ENCODE data around the gene ATP5ME. TPM values are rescaled to one million over a fixed set of nuclear protein-coding genes. Genes with fewer than 3 reads are reported as not detected.
"Not testable (repeated sequence)": the region's sequence is repeated elsewhere in the genome, so short reads cannot be mapped to it uniquely, and the experiment has no call there.

Gene ATP5ME
- total RNA-seq, 2 experiments from 2014 or later = 245 to 254 TPM

- ChIA-PET CTCF (no interaction called here), POLR2A (no interaction called here)
- Mint-ChIP-seq H3K27ac (no peak overlapping the region), H3K36me3 (peaks cover 2% of the 10 kb centered on the region), H3K9me3 (no peaks in the 10 kb centered on the region), H3K4me1 (ENCODE audit: low read depth) (peaks cover 9% of the 10 kb centered on the region), H3K4me3 (no peak overlapping the region), H3K27me3 (no peaks in the 10 kb centered on the region)
- intact Hi-C loops (cut with micrococcal nuclease) = no loop called here
- DNase-seq = no peak
These were observed 4.4 kb upstream of the ATP5ME start for GRCh38 chr4:678331-679103.

- Mint-ChIP-seq H3K27me3 (no peaks in the 10 kb centered on the region), H3K27ac (no peak overlapping the region), H3K36me3 (peaks cover 8% of the 10 kb centered on the region), H3K4me1 (ENCODE audit: low read depth) (peaks cover 16% of the 10 kb centered on the region), H3K9me3 (no peaks in the 10 kb centered on the region), H3K4me3 (no peak overlapping the region)
- DNase-seq = peak; percentile 57
- CTCF ChIA-PET = no interaction called here
- intact Hi-C loops (cut with micrococcal nuclease) = no loop called here
- POLR2A ChIA-PET = interaction anchor here (0.5 kb wide), 1 partner anchor 106 kb away, joined by 4 read pairs; no protein-coding TSS in a partner anchor
These were observed 3.6 kb upstream of the ATP5ME start for GRCh38 chr4:677431-678293.

GRCh38 chr4:676871-677235, 2.8 kb upstream of the ATP5ME start:
- Mint-ChIP-seq H3K27ac (no peak overlapping the region), H3K4me1 (ENCODE audit: low read depth) (peaks cover 16% of the 10 kb centered on the region), H3K4me3 (no peak overlapping the region), H3K36me3 (peaks cover 11% of the 10 kb centered on the region), H3K9me3 (no peaks in the 10 kb centered on the region), H3K27me3 (no peaks in the 10 kb centered on the region)
- intact Hi-C loops (cut with micrococcal nuclease) = no loop called here
- no peak for DNase-seq
- ChIA-PET CTCF (no interaction called here), POLR2A (no interaction called here)

GRCh38 chr4:675980-676870, 2.1 kb upstream of the ATP5ME start:
- CTCF ChIA-PET = interaction anchor here (1.1 kb wide), 1 partner anchor 8 kb away, joined by 3 read pairs; no protein-coding TSS in a partner anchor
- POLR2A ChIA-PET = no interaction called here
- H3K36me3 Mint-ChIP-seq = peaks cover 17% of the 10 kb centered on the region
- intact Hi-C loops (cut with micrococcal nuclease) = loop anchor here (2.0 kb wide), 3 partner anchors 73 to 339 kb away; partner anchors contain the start of genes PIGG, ZNF141 and ZNF721
- H3K4me1 Mint-ChIP-seq (ENCODE audit: low read depth) = peaks cover 16% of the 10 kb centered on the region
- no peak overlapping the region for H3K27ac Mint-ChIP-seq
- H3K4me3 Mint-ChIP-seq = peak overlapping the region; percentile 20
- no peak for DNase-seq
- H3K27me3 Mint-ChIP-seq = no peaks in the 10 kb centered on the region
- no peaks in the 10 kb centered on the region for H3K9me3 Mint-ChIP-seq

DNA sequence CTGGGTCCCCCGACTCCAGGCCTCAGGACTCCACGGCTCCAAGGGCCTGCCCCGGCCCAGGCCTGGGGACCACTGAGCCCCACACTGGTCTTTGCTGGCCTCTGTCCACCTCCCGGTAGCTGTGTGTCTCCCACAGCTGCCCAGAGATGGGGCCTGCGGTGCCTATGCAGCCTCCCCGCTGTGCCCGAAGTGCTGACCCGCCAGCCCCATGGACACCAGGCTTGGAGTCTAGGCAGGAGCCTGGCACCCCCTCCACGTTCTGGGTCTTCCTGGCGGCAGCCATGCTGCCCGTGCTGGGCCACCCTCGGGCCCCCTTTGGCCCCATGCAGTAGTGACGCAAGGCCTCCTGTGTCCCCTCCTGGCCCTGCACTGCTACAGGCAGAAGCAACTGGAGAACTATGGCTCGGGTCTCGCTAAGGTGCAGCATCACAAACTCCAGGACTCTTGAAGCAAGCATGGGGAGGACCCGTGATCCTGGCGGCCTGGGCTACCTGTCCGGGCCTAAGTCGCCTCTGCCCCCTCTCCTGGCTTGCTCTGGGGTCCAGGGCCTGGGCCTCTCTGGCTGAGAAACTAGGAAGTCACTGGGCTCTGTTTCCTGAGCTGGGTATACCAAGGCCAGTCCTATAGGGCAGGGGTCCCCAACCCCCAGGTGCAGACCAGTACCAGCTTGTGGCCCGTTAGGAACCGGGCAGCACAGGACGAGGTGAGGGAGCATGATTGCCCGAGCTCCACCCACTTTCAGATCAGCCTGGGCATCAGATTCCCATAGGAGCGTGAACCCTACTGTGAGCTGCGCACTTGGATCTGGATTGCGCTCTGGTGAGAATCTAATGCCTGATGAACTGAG, 1.2 kb upstream of the ATP5ME start:
- CTCF ChIA-PET = interaction anchor here (1.1 kb wide), 1 partner anchor 9 kb away, joined by 3 read pairs; no protein-coding TSS in a partner anchor
- no peaks in the 10 kb centered on the region for H3K9me3 Mint-ChIP-seq
- H3K4me3 Mint-ChIP-seq = peak overlapping the region; percentile 81
- H3K27me3 Mint-ChIP-seq = no peaks in the 10 kb centered on the region
- no peak for DNase-seq
- intact Hi-C loops (cut with micrococcal nuclease) = loop anchor here (2.0 kb wide), 3 partner anchors 72 to 338 kb away; partner anchors contain the start of genes PIGG, ZNF141 and ZNF721
- H3K36me3 Mint-ChIP-seq = peaks cover 24% of the 10 kb centered on the region
- H3K4me1 Mint-ChIP-seq (ENCODE audit: low read depth) = peaks cover 11% of the 10 kb centered on the region
- H3K27ac Mint-ChIP-seq = peak overlapping the region; percentile 82
- POLR2A ChIA-PET = interaction anchor here (2.0 kb wide), 1 partner anchor 9 kb away, joined by 5 read pairs; no protein-coding TSS in a partner anchor

DNA sequence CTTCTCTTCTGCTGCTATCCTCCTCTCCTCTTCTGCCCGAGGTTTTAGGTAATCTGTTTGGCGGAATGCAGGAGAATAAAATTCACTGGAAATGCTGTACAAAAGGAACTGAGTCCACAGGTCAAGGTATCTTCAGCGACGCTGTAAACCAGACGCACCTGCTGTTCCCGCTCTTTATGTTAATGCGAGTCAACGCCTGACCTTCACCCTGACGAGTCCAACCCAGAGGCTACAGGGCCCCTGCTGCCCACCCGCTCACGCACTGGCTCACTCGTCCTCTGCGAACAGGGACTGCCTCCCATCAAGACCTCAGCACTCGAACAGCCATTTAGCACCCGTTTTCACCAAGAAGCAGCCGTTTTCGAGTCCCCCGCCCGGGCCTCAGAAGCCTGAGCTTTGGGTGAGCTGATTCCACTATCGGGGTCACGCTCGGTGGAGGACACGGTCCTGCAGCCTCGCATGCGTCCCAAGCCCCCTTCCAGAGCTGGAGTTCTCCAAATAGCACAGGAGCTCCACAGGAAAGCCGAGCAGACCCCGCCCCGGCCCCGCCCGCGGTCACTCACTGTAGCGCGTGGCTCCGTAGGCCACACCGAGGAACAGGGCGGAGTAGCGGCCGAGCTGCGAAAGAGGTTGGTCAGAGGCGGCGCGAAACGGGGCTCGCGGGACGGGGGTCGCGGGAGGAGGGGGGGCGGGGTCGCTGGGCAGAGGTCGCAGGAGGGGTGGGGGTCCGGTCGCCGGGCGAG, 556 bp downstream of the ATP5ME start:
- DNase-seq = no peak
- Mint-ChIP-seq H3K36me3 (peaks cover 24% of the 10 kb centered on the region), H3K4me3 (peak overlapping the region; percentile 81), H3K4me1 (ENCODE audit: low read depth) (peaks cover 10% of the 10 kb centered on the region), H3K27ac (peak overlapping the region; percentile 70), H3K9me3 (no peaks in the 10 kb centered on the region), H3K27me3 (no peaks in the 10 kb centered on the region)
- POLR2A ChIA-PET = interaction anchor here (1.5 to 2.0 kb wide), 2 partner anchors 10 to 11 kb away, joined by 5 to 16 read pairs; no protein-coding TSS in a partner anchor
- intact Hi-C loops (cut with micrococcal nuclease) = loop anchor here (1.0 to 2.0 kb wide), 5 partner anchors 9 to 337 kb away; partner anchors contain the start of genes PCGF3, PIGG, ZNF141 and ZNF721
- CTCF ChIA-PET = interaction anchor here (0.6 to 2.5 kb wide), 5 partner anchors 9 to 71 kb away, joined by 3 to 12 read pairs (median 6); no protein-coding TSS in a partner anchor

DNA sequence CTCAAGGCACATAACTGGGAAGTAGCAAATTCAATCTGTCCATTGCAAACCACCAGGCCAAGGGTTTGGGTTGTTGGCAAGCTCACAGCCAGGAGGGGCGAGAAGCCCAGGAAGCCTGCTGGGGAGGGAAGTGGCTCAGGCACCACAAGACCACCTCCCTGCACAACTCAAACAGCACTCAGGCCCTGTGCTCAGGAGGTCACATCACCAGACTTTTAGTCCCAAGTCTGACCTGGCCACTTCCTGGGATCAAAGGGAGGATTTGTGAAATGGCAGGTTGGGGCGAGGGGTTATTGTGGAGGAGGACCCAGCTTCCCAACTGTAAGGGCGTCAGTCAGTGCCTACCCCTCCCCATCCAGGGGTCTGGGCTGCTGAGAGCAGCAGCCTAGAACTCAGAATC, 2.3 kb downstream of the ATP5ME start:
- intact Hi-C loops (cut with micrococcal nuclease) = no loop called here
- peaks cover 8% of the 10 kb centered on the region for H3K4me1 Mint-ChIP-seq (ENCODE audit: low read depth)
- H3K4me3 Mint-ChIP-seq = no peak overlapping the region
- peaks cover 24% of the 10 kb centered on the region for H3K36me3 Mint-ChIP-seq
- no peaks in the 10 kb centered on the region for H3K9me3 Mint-ChIP-seq
- CTCF ChIA-PET = no interaction called here
- H3K27me3 Mint-ChIP-seq = no peaks in the 10 kb centered on the region
- POLR2A ChIA-PET = no interaction called here
- no peak overlapping the region for H3K27ac Mint-ChIP-seq
- DNase-seq = no peak

DNA sequence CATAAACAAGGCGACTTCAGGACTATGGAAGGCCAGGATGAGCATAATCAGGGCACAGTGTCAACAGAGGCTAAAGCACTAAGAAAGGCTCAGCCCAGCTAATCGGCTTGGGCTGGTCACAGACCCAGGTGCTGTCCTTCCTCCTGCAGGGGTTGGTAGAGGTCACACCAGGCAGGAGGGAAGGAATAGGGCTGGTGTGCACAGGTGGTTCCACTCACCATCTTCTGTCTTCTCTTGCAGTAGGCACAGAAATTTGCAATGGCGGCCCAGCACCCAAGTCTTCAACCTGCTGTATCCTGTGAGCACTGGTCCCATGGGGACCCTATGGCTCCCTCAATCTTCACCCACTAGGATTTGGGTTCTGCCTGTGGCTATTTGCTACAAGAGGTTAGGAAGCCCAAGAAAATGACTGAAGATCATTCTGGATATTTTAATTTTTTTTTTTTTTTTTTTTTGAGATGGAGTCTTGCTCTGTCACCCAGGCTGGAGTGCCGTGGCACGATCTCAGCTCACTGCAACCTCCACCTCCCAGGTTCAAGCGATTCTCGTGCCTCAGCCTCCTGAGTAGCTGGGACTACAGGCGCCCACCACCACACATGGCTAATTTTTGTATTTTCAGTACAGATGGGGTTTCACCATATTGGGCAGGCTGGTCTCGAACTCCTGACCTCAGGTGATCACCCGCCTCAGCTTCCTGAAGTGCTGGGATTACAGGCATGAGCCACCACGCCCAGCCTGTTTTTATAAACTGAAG, 4.1 kb downstream of the ATP5ME start:
- H3K4me3 Mint-ChIP-seq; H3K27me3 Mint-ChIP-seq; DNase-seq; intact Hi-C loops (cut with micrococcal nuclease); H3K9me3 Mint-ChIP-seq; CTCF ChIA-PET; H3K27ac Mint-ChIP-seq; POLR2A ChIA-PET: not testable (repeated sequence)
- Mint-ChIP-seq H3K36me3 (peaks cover 24% of the 10 kb centered on the region), H3K4me1 (ENCODE audit: low read depth) (peaks cover 15% of the 10 kb centered on the region)

GRCh38 chr4:668219-668618, 5.9 kb downstream of the ATP5ME start:
- H3K27me3 Mint-ChIP-seq; CTCF ChIA-PET; intact Hi-C loops (cut with micrococcal nuclease); H3K4me3 Mint-ChIP-seq; H3K9me3 Mint-ChIP-seq; POLR2A ChIA-PET; DNase-seq; H3K27ac Mint-ChIP-seq: not testable (repeated sequence)
- Mint-ChIP-seq H3K4me1 (ENCODE audit: low read depth) (peaks cover 16% of the 10 kb centered on the region), H3K36me3 (peaks cover 19% of the 10 kb centered on the region)

GRCh38 chr4:667545-667925, 6.5 kb downstream of the ATP5ME start:
- no peak for DNase-seq
- intact Hi-C loops (cut with micrococcal nuclease) = no loop called here
- peaks cover 17% of the 10 kb centered on the region for H3K36me3 Mint-ChIP-seq
- H3K27me3 Mint-ChIP-seq = no peaks in the 10 kb centered on the region
- peaks cover 12% of the 10 kb centered on the region for H3K4me1 Mint-ChIP-seq (ENCODE audit: low read depth)
- CTCF ChIA-PET = no interaction called here
- no peak overlapping the region for H3K27ac Mint-ChIP-seq
- POLR2A ChIA-PET = no interaction called here
- H3K4me3 Mint-ChIP-seq = no peak overlapping the region
- H3K9me3 Mint-ChIP-seq = no peaks in the 10 kb centered on the region
